Measurements from ENCODE around the gene NUDT4. TPM values are rescaled to one million over a fixed set of nuclear protein-coding genes. Genes with fewer than 3 reads are reported as not detected.

NUDT4 gene
- total RNA-seq, 1 donor from 2014 or later = 56.8 TPM

DNA sequence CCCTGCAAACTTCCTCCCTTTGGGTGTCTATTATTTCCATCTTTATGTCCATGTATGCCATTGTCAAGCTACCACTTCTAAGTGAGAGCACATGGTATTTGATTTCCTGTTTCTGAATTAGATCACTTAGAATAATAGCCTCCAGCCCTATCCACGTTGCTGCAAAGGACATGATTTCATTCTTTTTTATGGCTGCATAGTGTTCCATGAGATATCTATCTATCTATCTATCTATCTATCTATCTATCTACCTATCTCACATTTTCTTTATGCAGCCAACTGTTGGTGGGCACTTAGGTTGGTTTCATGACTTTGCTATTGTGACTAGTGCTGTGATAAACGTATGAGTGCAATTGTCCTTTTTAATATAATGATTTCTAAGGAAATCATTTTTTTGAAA, 78.4 kb downstream of the NUDT4 start:
- Histone ChIP-seq H3K36me3 (no peaks in the 10 kb centered on the region), H3K27me3 (ENCODE audit: low read depth) (no peaks in the 10 kb centered on the region), H3K9me3 (no peaks in the 10 kb centered on the region), H3K4me1 (peaks cover 4% of the 10 kb centered on the region), H3K4me3 (no peak overlapping the region), H3K27ac (no peak overlapping the region)
- no peak for TF ChIP-seq CTCF (IDR thresholded peaks at IDR 0.05)
- no peak for DNase-seq
- intact Hi-C loops (cut with DNase I) = no loop called here
- no peak for ATAC-seq

Other genes with a start within 250 kb of the NUDT4 start
- gene UBE2N, start 64.0 kb downstream of the NUDT4 start, total RNA-seq = 65.7 TPM
- gene MRPL42, start 89.6 kb downstream of the NUDT4 start, total RNA-seq = 44.4 TPM
- 20.0 TPM for gene SOCS2, start 194.8 kb downstream of the NUDT4 start, total RNA-seq